GM21717 (cell line): ENCODE measurements around the gene CHST11.

Experiments
- ATAC-seq: cut with Tn5 transposase; IDR thresholded peaks from one replicate; pipeline ENCODE4 v1.9.1; 2021; ENCODE audit warnings: mild to moderate bottlenecking, moderate library complexity; ENCODE audit not compliant: unreplicated experiment

CHST11 gene

GRCh38 chr12:104748356-104748755 is 291.6 kb downstream of the CHST11 start:
- ATAC-seq = no peak

DNA sequence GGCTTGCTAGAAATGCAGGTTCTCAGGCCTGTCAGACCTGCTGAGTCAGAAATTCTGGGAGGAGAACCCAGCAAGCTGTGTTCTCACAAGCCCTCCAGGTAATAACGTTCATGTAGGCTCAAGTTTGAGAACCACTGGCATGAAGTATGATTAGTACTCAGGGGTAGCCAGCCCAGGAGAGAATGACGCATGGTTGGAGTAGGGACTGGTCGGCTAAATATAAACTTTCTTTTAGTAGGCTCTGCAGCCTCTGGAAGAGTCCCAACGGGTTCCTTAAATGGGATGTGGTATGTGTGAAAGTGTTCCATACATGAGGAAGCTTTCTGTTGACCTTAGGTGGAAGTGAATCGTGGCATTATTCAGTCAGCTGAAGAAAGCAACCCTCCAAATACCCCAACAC is 292.0 kb downstream of the CHST11 start:
- ATAC-seq = no peak

GRCh38 chr12:104749545-104749944 is 292.8 kb downstream of the CHST11 start:
- no peak for ATAC-seq

DNA sequence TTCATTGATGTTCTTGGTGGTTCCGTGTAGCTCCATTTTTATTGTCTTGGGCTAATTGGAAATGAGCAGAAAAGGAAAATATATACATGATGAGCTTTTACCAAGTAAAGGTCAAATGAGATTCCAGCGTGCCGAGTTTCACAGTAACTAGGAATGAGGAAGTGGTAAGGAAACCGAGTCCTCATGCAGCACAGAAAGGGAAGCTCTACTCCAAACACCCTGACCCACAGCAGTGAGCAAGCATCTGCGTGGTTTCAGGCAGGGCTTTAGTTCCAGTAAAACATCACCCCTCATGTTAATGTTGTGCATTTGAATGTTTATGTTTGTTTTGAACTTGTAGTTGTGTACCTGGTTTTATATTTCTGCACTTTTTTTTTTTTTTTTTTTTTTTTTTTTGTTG is 293.3 kb downstream of the CHST11 start:
- no peak for ATAC-seq

DNA sequence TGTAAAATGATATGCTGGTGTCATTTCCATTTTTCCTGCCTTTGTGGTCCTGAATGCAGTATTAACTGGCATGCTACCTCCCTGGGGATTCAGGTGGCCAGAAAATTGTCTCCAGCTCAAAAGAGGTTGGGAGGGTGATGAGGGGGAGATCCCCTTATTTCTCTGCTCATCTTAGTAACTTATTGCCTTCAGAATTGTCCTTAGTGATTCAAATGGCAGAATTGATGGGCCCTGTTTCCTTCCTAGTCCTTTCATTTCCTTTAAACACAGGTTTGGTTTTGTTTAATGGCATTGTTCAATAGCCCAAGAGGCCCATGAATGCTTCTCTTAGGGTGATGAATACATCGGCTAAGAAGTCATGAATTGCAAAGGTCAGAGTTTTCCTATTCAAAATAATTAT is 294.4 kb downstream of the CHST11 start:
- no peak for ATAC-seq

DNA sequence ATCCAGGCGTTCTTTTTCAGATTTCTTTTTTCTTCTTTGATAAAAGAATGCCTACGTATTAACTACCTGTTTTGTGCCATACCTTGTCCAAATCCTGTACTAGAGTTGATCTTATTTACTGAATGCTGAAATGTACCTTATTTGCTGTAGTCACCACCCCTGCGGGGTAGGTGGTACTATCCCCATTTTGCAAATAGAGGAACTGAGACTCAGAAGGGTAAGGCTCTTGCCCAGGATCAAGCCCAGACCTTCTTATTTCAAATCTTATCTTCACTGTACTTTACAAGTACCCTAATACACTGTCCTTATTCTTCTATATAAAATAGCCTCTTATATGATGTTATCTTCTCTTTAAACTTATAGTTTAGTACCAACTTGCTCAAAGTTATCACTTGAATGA is 294.8 kb downstream of the CHST11 start:
- ATAC-seq = peak; percentile 80

DNA sequence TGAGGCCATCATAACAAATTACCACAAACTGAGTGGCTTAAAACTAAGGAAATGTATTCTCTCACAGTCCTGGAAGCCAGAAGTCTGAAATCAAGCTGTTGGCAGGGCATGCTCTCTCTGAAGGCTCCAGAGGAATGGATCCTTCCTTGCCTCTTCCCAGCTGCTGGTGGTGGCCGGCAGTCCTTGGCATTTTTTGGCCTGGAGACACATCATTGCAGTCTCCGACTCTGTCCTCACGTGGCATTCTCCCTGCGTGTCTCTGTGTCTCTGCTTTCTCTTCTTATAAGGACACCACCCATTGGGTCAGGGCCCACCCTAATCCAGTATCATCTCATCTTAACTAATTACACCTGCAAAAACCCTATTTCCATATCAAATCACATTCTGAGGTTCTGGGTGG is 295.3 kb downstream of the CHST11 start:
- ATAC-seq = no peak

DNA sequence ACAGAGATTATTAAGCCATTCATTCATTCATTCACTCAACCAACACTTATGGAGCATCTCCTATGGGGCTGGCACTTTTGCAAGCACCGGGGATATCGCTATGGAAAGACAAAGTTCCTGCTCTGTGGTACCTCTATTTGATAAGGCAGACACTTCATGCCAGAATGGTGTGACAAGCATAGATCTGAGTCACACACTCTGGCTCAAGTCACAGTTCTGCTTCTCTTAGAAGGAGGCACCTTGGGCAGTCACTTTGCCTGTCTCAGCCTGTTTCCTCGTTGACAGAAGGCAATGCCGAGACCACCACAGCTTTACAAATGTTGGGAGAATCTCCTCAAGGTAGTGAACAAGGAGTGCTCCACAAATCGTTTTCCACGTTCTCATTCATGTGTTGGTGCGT is 296.1 kb downstream of the CHST11 start:
- no peak for ATAC-seq

- no peak for ATAC-seq
Observed at GRCh38 chr12:104756901-104757300, 300.2 kb downstream of the CHST11 start.

GRCh38 chr12:104758771-104759170 is 302.0 kb downstream of the CHST11 start:
- no peak for ATAC-seq

- no peak for ATAC-seq
Observed at GRCh38 chr12:104761091-104761490, 304.3 kb downstream of the CHST11 start.

DNA sequence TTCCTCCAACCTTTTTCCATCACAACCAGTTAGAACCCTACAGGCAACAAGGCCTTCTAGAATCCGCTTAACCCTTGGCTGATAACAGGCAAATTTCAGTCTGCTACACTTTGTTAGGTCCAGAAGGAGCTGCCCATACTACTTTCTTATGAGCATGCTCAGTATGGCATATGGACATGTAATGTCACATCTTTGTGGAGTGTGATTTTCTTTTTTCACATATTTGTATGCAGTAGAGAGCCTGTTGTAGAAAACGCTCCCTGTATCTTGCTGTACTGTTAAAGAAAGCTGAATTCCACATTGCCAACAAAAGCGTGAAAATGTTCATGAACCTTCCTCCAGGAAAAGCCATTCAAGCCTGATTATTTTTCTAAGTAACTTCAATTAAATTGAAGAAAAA is 304.9 kb downstream of the CHST11 start:
- no peak for ATAC-seq

- no peak for ATAC-seq
Observed at GRCh38 chr12:104763168-104763805, 306.5 kb downstream of the CHST11 start.

- ATAC-seq = no peak
Observed at GRCh38 chr12:104764225-104765091, 307.7 kb downstream of the CHST11 start.

- ATAC-seq = no peak
Observed at GRCh38 chr12:104767261-104767660, 310.5 kb downstream of the CHST11 start.

- no peak for ATAC-seq
Observed at GRCh38 chr12:104768033-104768432, 311.3 kb downstream of the CHST11 start.

- no peak for ATAC-seq
Observed at GRCh38 chr12:104769144-104769561, 312.4 kb downstream of the CHST11 start.

GRCh38 chr12:104772336-104772735 is 315.6 kb downstream of the CHST11 start:
- ATAC-seq = no peak

GRCh38 chr12:104775731-104776231 is 319.0 kb downstream of the CHST11 start:
- ATAC-seq = no peak

DNA sequence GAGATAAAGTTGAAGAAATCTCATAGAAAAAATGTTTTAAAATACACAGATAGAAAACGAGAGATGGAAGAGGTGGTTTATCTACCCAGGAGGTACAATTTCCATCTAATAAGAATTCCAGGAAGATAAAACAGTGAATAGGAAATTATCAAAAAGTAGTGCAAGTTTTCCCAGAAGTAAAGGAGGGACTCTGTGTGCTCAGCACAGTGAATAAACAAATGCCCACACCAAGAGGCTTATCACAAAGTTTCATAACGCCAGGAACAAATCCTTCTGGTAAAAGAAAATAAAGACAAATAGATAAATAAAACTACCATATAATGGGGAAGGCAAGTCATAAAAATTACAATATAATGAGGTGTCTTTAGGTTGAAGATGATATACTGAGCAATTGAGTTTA is 322.4 kb downstream of the CHST11 start:
- no peak for ATAC-seq

DNA sequence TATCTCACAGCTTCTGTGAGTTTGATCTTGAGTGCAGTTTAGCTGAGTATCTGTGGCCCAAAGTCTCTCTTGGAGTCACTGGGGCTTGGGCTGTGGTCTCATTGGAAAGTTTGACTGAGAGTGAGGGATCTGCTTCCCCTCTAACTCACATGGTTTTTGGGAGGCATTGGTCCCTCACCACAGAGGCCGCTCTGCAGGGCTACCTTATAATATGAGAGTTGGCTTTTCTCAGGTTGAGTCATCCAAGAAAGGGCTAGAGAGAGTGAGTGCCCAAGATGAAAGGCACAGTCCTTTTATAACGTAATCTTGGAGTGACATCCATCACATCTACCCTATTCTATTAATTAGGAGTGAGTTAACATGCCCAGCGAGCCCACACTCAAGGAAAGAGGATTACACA is 325.5 kb downstream of the CHST11 start:
- no peak for ATAC-seq

DNA sequence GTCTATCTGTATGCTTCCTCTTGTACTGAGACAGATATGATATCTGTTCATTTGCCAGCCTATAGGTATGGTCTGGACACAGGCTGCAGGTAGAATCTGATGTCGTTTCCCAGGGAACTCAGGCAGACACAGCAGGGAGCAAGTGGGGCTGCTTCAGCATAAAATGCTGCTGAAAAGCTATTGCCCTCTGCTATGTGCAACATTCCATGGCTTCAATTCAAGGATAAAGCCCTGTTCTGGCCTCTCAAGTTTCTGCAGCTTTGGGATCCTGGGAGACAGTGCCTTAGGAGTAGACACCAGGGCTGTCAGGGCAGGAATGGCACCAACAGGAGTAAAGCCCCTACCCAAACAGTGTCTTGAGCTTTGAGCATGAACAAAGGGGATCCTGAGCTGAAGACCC is 327.8 kb downstream of the CHST11 start:
- no peak for ATAC-seq
